HCT116 (cell line): Measurements from ENCODE around the gene LRRC73. TPM values are rescaled to one million over a fixed set of nuclear protein-coding genes. Genes with fewer than 3 reads are reported as not detected.

Experiments used
- ATAC-seq: fragments of 200-7000 bp; cut with Tn5 transposase; 2 replicates; pipeline ENCODE4 v1.9.1; 2020; ENCODE audit warnings: mild to moderate bottlenecking, moderate library complexity
- BruUV-seq: library from RNA; stranded (reverse); fragments of 400-500 nt; replicated peaks from 2 replicates; lab custom pipeline; 2021; lab: Mats Ljungman, UMichigan
- CTCF ChIA-PET: fragments of 300-600 bp; sonication (Branson Sonifier 250); formaldehyde crosslinking; loops from one replicate; lab custom pipeline; 2021; ENCODE audit warnings: antibody characterized with exemption; lab: Charles Lee
- POLR2A ChIA-PET: fragments of 300-600, 350-600 bp; sonication (Branson Sonifier 250); formaldehyde crosslinking; loops from one replicate; lab custom pipeline; 2021; ENCODE audit warnings: antibody characterized with exemption; lab: Charles Lee
- RAD21 ChIA-PET, 2 experiments: fragments of 300-600 bp; sonication (Branson Sonifier 250); formaldehyde crosslinking; loops; one replicate each; lab custom pipeline; 2023; ENCODE audit warnings: low total read pairs in 2 of 2; ENCODE audit not compliant: uncharacterized antibody in 2 of 2, unreplicated experiment in 2 of 2, low non-redundant PET in 1 of 2; lab: Charles Lee
- DNase-seq: peaks from one replicate; pipeline ENCODE4 v3.0.0-alpha.2; 2010; ENCODE audit warnings: low read depth, low spot score
- H2AFZ ChIP-seq: fragments of 200-600 bp; shearing (Covaris generic), sonication (generic); 2 replicates; pipeline ENCODE4 v1.6.1; 2017; ENCODE audit warnings: low read depth, mixed run types, mixed read lengths, antibody characterized with exemption, low read length; ENCODE audit not compliant: poor library complexity, severe bottlenecking
- H3K27ac ChIP-seq: 2 replicates; pipeline ENCODE4 v1.5.1; 2012; ENCODE audit warnings: low read depth, low read length
- H3K27me3 ChIP-seq: fragments of 200-600 bp; sonication (generic); 2 replicates; pipeline ENCODE4 v1.6.1; 2016; ENCODE audit warnings: mixed run types, low read length, mixed read lengths; ENCODE audit not compliant: insufficient read depth
- H3K36me3 ChIP-seq, 2 experiments: fragments of 200-500 bp in 1 of 2; fragments of 200-600 bp in 1 of 2; sonication (Bioruptor generic) in 1 of 2; sonication (generic) in 1 of 2; 2 replicates each; pipeline versions ENCODE4 v1.5.1 to v1.6.1; 2014 to 2016; ENCODE audit warnings: low read length in 2 of 2, inconsistent platforms in 1 of 2, mixed read lengths in 1 of 2, mixed run types in 1 of 2; ENCODE audit not compliant: insufficient read depth in 2 of 2, control insufficient read depth in 1 of 2
- H3K4me1 ChIP-seq, 2 experiments: fragments of 200-600 bp in 1 of 2; sonication (generic) in 1 of 2; 2 replicates each; pipeline versions ENCODE4 v1.5.1 to v1.6.1; 2012 to 2017; ENCODE audit warnings: low read length in 2 of 2, inconsistent platforms in 1 of 2, mild to moderate bottlenecking in 1 of 2, mixed read lengths in 1 of 2, mixed run types in 1 of 2, moderate library complexity in 1 of 2; ENCODE audit not compliant: insufficient read depth in 2 of 2, control insufficient read depth in 1 of 2
- H3K4me2 ChIP-seq: fragments of 200-600 bp; sonication (generic); 2 replicates; pipeline ENCODE4 v1.6.1; 2017; ENCODE audit warnings: mixed run types, low read length, mixed read lengths
- H3K4me3 ChIP-seq, 2 experiments: fragments of 200-600 bp in 1 of 2; sonication (generic) in 1 of 2; replicated peaks in 1 of 2; 2 replicates each; pipeline ENCODE4 v1.5.1; 2011 to 2016; ENCODE audit warnings: low read length in 2 of 2, control low read depth in 1 of 2, low read depth in 1 of 2, mild to moderate bottlenecking in 1 of 2, mixed read lengths in 1 of 2, mixed run types in 1 of 2
- H3K79me2 ChIP-seq: fragments of 200-600 bp; sonication (generic); 2 replicates; pipeline ENCODE4 v1.6.1; 2017; ENCODE audit warnings: mild to moderate bottlenecking, mixed run types, low read length, moderate library complexity, mixed read lengths; ENCODE audit not compliant: insufficient read depth
- H3K9ac ChIP-seq: fragments of 200-600 bp; sonication (generic); 2 replicates; pipeline ENCODE4 v1.6.1; 2016; ENCODE audit warnings: low read length, mixed read lengths
- H3K9me2 ChIP-seq: fragments of 200-600 bp; sonication (generic), shearing (Covaris generic); 2 replicates; pipeline ENCODE4 v1.6.1; 2017; ENCODE audit warnings: mixed run types, mild to moderate bottlenecking, moderate library complexity; ENCODE audit not compliant: insufficient read depth
- H3K9me3 ChIP-seq, 2 experiments: fragments of 200-500 bp in 1 of 2; fragments of 200-600 bp in 1 of 2; sonication (Bioruptor generic) in 1 of 2; sonication (generic) in 1 of 2; 2 replicates each; pipeline ENCODE4 v1.6.1; 2014 to 2017; ENCODE audit warnings: low read length in 2 of 2, mixed read lengths in 2 of 2, inconsistent platforms in 1 of 2, low read depth in 1 of 2, mild to moderate bottlenecking in 1 of 2, mixed run types in 1 of 2, moderate library complexity in 1 of 2; ENCODE audit not compliant: control insufficient read depth in 1 of 2, insufficient read depth in 1 of 2
- H4K20me1 ChIP-seq: fragments of 200-600 bp; sonication (generic), shearing (Covaris generic); 2 replicates; pipeline ENCODE4 v1.6.1; 2017; ENCODE audit warnings: mixed run types, mild to moderate bottlenecking, moderate library complexity; ENCODE audit not compliant: insufficient read depth
- EZH2 ChIP-seq: fragments of 200-600 bp; sonication (generic); IDR thresholded peaks from 2 replicates; pipeline ENCODE4 v1.6.1; 2017; ENCODE audit warnings: antibody characterized with exemption, mixed run types
- EZH2phosphoT487 ChIP-seq: fragments of 200-600 bp; IDR thresholded peaks from 2 replicates; pipeline ENCODE4 v1.6.1; 2018; ENCODE audit warnings: antibody characterized with exemption, borderline replicate concordance
- FOSL1 ChIP-seq: IDR thresholded peaks from 2 replicates; pipeline ENCODE4 v1.6.1; 2012; ENCODE audit warnings: low read depth
- JUND ChIP-seq: IDR thresholded peaks from 2 replicates; pipeline ENCODE4 v1.6.1; 2012
- POLR2A ChIP-seq: IDR thresholded peaks from 2 replicates; pipeline ENCODE4 v1.7.0; 2011; ENCODE audit warnings: borderline replicate concordance; ENCODE audit not compliant: insufficient read depth, insufficient read length; ENCODE audit errors: extremely low read depth
- SIN3A ChIP-seq: IDR thresholded peaks from 2 replicates; pipeline ENCODE4 v1.6.1; 2012; ENCODE audit warnings: low read depth
- YY1 ChIP-seq: IDR thresholded peaks from 2 replicates; pipeline ENCODE4 v1.6.1; 2011; ENCODE audit warnings: low read length, low read depth, moderate library complexity, mild to moderate bottlenecking; ENCODE audit not compliant: insufficient replicate concordance; ENCODE audit errors: extremely low read depth
- intact Hi-C: fragments of 100-400 bp; cut with micrococcal nuclease; formaldehyde crosslinking; loops from 2 replicates; pipeline ENCODE4 v1.10.0; 2022
- total RNA-seq: library from RNA; stranded (reverse); gene quantifications from one replicate; pipeline ENCODE4 v1.2.1, GENCODE V29; 2021; ENCODE audit not compliant: unreplicated experiment
- TF ChIP-seq, protein P1 (sequence below): IDR thresholded peaks from 2 replicates; pipeline ENCODE4 v1.6.1; 2012
- TF ChIP-seq, protein P2 (sequence below): IDR thresholded peaks from 2 replicates; pipeline ENCODE4 v1.6.1; 2012

LRRC73 gene
- total RNA-seq, 1 experiment from 2014 or later = 1.2 TPM

- intact Hi-C loops = no loop called here
These were observed 21.4 kb downstream of the LRRC73 start for GRCh38 chr6:43488667-43489276.

DNA sequence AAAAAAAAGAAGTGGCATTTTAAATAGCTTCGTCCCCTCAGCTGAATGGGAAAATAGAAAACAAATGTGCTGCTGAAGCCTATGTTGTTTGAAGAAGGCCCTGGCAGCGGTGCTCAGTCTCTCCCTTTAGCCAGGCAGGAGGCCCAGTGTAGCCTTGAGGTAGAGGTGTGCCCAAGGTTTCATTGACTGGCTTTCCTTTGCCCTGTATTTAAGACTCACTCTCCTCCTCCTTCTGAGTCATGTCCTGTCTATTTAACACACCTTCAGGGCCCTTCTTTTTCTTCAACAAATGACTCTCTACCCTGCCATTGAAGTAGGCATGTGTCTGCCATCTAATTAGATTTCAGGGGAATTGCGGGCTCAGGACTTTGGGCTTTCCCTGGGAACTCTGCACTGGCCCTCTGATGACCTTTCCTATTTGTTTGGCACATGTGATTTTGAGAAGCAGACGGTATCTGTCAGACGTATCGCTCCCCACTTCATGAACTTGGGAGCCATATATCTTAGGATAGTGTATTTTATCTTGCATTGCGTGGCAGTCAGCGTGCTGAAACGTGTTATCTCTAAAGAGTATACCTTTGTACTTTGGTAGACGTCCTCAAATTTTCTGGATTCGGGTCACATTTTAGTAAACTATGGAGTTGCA is 28.4 kb downstream of the LRRC73 start:
- H3K9me2 ChIP-seq = no peaks in the 10 kb centered on the region
- H4K20me1 ChIP-seq = no peaks in the 10 kb centered on the region
- 0 out of 4 replicates have a peak overlapping the region, but pooled peaks of 1 of the 2 experiments have one; percentile 10 for H3K4me3 ChIP-seq
- peak overlapping the region; percentile 60 for H3K4me2 ChIP-seq
- no TSS peak for BruUV-seq
- 0 out of 2 replicates have a peak overlapping the region, but pooled peaks have one; percentile 10 for H3K9ac ChIP-seq
- ChIA-PET RAD21 (no interaction called here), CTCF (interaction anchor here (0.7 kb wide), 1 partner anchor 12 kb away, joined by 5 read pairs; no protein-coding TSS in a partner anchor), POLR2A (interaction anchor here (0.6 to 0.7 kb wide), 3 partner anchors 284 to 593 kb away, joined by 3 to 6 read pairs (median 4); no protein-coding TSS in a partner anchor)
- peaks cover 9 to 44% of the 10 kb centered on the region in 2 experiments; a peak in 3 of 4 replicates for H3K4me1 ChIP-seq
- H2AFZ ChIP-seq = no peak overlapping the region
- DNase-seq (peak; percentile 44), ATAC-seq (peak; percentile 40; the same call in 1 of the 2 replicates)
- peak overlapping the region; percentile 12; the same call in 1 of the 2 replicates for H3K27ac ChIP-seq
- H3K79me2 ChIP-seq = peaks cover 77% of the 10 kb centered on the region
- TF ChIP-seq EZH2 (no peak), POLR2A (no peak), JUND (peak; percentile 32; the same call in 1 of the 2 replicates), SIN3A (0 out of 2 replicates have a peak, but pooled peaks have one; percentile 10), FOSL1 (peak; percentile 58)
- TF ChIP-seq, protein P1, sequence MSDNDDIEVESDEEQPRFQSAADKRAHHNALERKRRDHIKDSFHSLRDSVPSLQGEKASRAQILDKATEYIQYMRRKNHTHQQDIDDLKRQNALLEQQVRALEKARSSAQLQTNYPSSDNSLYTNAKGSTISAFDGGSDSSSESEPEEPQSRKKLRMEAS = peak; percentile 42; the same call in 1 of the 2 replicates
- H3K27me3 ChIP-seq = no peaks in the 10 kb centered on the region
- intact Hi-C loops = no loop called here
- H3K36me3 ChIP-seq = no peaks in the 10 kb centered on the region
- H3K9me3 ChIP-seq = no peaks in the 10 kb centered on the region

More at GRCh38 chr6:43488667-43489276, 21.4 kb downstream of the LRRC73 start:
- Histone ChIP-seq H3K9me3 (no peaks in the 10 kb centered on the region), H3K4me3 (no peak overlapping the region), H3K4me2 (no peak overlapping the region), H3K79me2 (peaks cover 48% of the 10 kb centered on the region), H3K27ac (no peak overlapping the region), H2AFZ (no peak overlapping the region), H3K9me2 (no peaks in the 10 kb centered on the region), H3K9ac (no peak overlapping the region), H3K36me3 (no peaks in the 10 kb centered on the region), H3K4me1 (peaks cover 2 to 18% of the 10 kb centered on the region in 2 experiments; a peak in 3 of 4 replicates), H3K27me3 (no peaks in the 10 kb centered on the region), H4K20me1 (no peaks in the 10 kb centered on the region)
- TF ChIP-seq, protein P2, sequence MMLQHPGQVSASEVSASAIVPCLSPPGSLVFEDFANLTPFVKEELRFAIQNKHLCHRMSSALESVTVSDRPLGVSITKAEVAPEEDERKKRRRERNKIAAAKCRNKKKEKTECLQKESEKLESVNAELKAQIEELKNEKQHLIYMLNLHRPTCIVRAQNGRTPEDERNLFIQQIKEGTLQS = no peak
- no peak for TF ChIP-seq YY1
- no peak for TF ChIP-seq EZH2phosphoT487
- no peak for TF ChIP-seq POLR2A
- BruUV-seq = no TSS peak
- no peak for DNase-seq
- CTCF ChIA-PET = no interaction called here
- no peak for ATAC-seq
- POLR2A ChIA-PET = interaction anchor here (0.7 kb wide), 1 partner anchor 31 kb away, joined by 3 read pairs; no protein-coding TSS in a partner anchor
- RAD21 ChIA-PET = no interaction called here
